Thymus (tissue), 14 donors: Measurements from ENCODE around the gene PPP1R16B. TPM values are rescaled to one million over a fixed set of nuclear protein-coding genes. Genes with fewer than 3 reads are reported as not detected.

Experiments used
- DNase-seq, 9 donors: peaks; one replicate each; pipeline ENCODE4 v3.0.0-alpha.2; 2013; ENCODE audit warnings: low spot score in 9 of 9, low read depth in 6 of 9, missing footprints in 1 of 9
- H3K27ac ChIP-seq, 2 donors: one replicate each; pipeline ENCODE4 v1.5.1; 2013; ENCODE audit warnings: control low read depth in 1 of 2, low read depth in 1 of 2, low read length in 1 of 2, mild to moderate bottlenecking in 1 of 2, moderate library complexity in 1 of 2
- H3K27me3 ChIP-seq, 2 donors: one replicate each; pipeline ENCODE4 v1.5.1; 2013; ENCODE audit warnings: low read length in 1 of 2; ENCODE audit not compliant: control insufficient read depth in 2 of 2, insufficient read depth in 1 of 2
- H3K36me3 ChIP-seq, 2 donors: one replicate each; pipeline ENCODE4 v1.5.1; 2013; ENCODE audit warnings: low read length in 1 of 2, mild to moderate bottlenecking in 1 of 2, moderate library complexity in 1 of 2; ENCODE audit not compliant: control insufficient read depth in 2 of 2, insufficient read depth in 2 of 2
- H3K4me1 ChIP-seq, 2 donors: one replicate each; pipeline ENCODE4 v1.5.1; 2013; ENCODE audit warnings: low read length in 2 of 2; ENCODE audit not compliant: control insufficient read depth in 2 of 2, insufficient read depth in 2 of 2
- H3K4me3 ChIP-seq, 2 donors: one replicate each; pipeline ENCODE4 v1.5.1; 2013; ENCODE audit warnings: low read length in 2 of 2, control low read depth in 1 of 2, mild to moderate bottlenecking in 1 of 2
- H3K9me3 ChIP-seq, 2 donors: one replicate each; pipeline ENCODE4 v1.5.1; 2013; ENCODE audit warnings: low read length in 1 of 2, mild to moderate bottlenecking in 1 of 2; ENCODE audit not compliant: control insufficient read depth in 2 of 2, insufficient read depth in 1 of 2
- WGBS: extraction: QIAGEN DNeasy Blood & Tissue Kit; methylation state at CpG from one replicate; pipeline ENCODE4 v1.1.7; 2013; 5-methylcytosine and 5-hydroxymethylcytosine counted together
- long read RNA-seq, 10 donors: transcript quantifications; one replicate each; lab custom pipeline, GENCODE V29; 2026
- polyA plus RNA-seq: library from polyadenylated mRNA; stranded (reverse); fragments of 200-250 nt; gene quantifications from one replicate; pipeline ENCODE4 v1.2.3, GENCODE V29; 2013
- total RNA-seq: library from RNA; stranded (reverse); fragments of 120-200 nt; gene quantifications from one replicate; pipeline ENCODE4 v1.2.4, GENCODE V29; 2013
- donor health status: healthy.

Gene PPP1R16B
- total RNA-seq: 16.8 TPM
- polyA plus RNA-seq: 13.8 TPM
- long read RNA-seq, donor 1: 0 reads
- long read RNA-seq, donor 2, full-length matches to known transcripts: 11 of 11 reads
- long read RNA-seq, donor 2, partial matches to known transcripts: 0 of 11 reads
- long read RNA-seq, donor 2, other reads (novel, unspliced or antisense): 0 of 11 reads
- long read RNA-seq, donor 3, full-length matches to known transcripts: 4 of 20 reads
- long read RNA-seq, donor 3, partial matches to known transcripts: 16 of 20 reads
- long read RNA-seq, donor 3, other reads (novel, unspliced or antisense): 0 of 20 reads
- long read RNA-seq, donor 4: 0 reads
- long read RNA-seq, donor 5, full-length matches to known transcripts: 4 of 4 reads
- long read RNA-seq, donor 5, partial matches to known transcripts: 0 of 4 reads
- long read RNA-seq, donor 5, other reads (novel, unspliced or antisense): 0 of 4 reads
- long read RNA-seq, donor 6, full-length matches to known transcripts: 2 of 2 reads
- long read RNA-seq, donor 6, partial matches to known transcripts: 0 of 2 reads
- long read RNA-seq, donor 6, other reads (novel, unspliced or antisense): 0 of 2 reads
- long read RNA-seq, donor 7, full-length matches to known transcripts: 2 of 2 reads
- long read RNA-seq, donor 7, partial matches to known transcripts: 0 of 2 reads
- long read RNA-seq, donor 7, other reads (novel, unspliced or antisense): 0 of 2 reads
- long read RNA-seq, donor 8, full-length matches to known transcripts: 2 of 2 reads
- long read RNA-seq, donor 8, partial matches to known transcripts: 0 of 2 reads
- long read RNA-seq, donor 8, other reads (novel, unspliced or antisense): 0 of 2 reads
- long read RNA-seq, donor 9, full-length matches to known transcripts: 1 of 1 reads
- long read RNA-seq, donor 9, partial matches to known transcripts: 0 of 1 reads
- long read RNA-seq, donor 9, other reads (novel, unspliced or antisense): 0 of 1 reads
- long read RNA-seq, donor 10, full-length matches to known transcripts: 1 of 1 reads
- long read RNA-seq, donor 10, partial matches to known transcripts: 0 of 1 reads
- long read RNA-seq, donor 10, other reads (novel, unspliced or antisense): 0 of 1 reads

DNA sequence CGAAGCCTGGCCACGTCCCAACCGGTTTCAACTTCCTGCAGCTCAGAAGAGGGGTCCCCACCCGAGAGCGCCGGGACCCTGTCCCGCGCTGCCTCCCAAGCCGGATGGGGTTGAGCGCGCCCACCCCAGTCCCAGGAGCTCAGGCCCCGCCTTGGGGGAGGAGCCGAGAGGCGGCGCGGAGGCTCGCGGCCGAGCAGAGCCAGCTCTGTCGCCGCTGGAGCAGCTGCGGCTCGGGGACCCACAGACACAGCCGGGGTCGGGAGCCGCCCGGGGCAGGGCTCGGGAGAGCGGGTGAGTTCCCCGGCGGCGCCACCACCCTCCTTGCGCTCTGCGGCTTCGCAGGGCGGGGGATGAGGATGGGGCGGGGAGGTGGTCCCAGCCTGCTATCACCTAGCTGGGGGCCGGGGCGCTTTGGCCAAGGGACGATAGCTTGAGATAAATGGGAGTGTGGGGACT is at the start of gene PPP1R16B:
TSS of gene PPP1R16B (plus strand) at position 196 of the 456 bp plus-strand sequence. CDS start 30,229 bp downstream, outside the sequence.
- peak in 8 of 9 donors; percentile 63 to 89 (median 70) for DNase-seq
- WGBS: under 1% methylated on average over 40 of the region's 40 CpGs
- H3K4me1 ChIP-seq: peaks cover 32 to 56% of the 10 kb centered on the region in 2 donors
- H3K27ac ChIP-seq: peak within 1 kb of the TSS; percentile 97 to 98
- H3K9me3 ChIP-seq: no peaks in the 10 kb centered on the region
- no peaks in the 10 kb centered on the region for H3K36me3 ChIP-seq
- peak within 1 kb of the TSS; percentile 69 to 75 for H3K4me3 ChIP-seq
- peaks cover 0 to 27% of the 10 kb centered on the region in 2 donors for H3K27me3 ChIP-seq

DNA sequence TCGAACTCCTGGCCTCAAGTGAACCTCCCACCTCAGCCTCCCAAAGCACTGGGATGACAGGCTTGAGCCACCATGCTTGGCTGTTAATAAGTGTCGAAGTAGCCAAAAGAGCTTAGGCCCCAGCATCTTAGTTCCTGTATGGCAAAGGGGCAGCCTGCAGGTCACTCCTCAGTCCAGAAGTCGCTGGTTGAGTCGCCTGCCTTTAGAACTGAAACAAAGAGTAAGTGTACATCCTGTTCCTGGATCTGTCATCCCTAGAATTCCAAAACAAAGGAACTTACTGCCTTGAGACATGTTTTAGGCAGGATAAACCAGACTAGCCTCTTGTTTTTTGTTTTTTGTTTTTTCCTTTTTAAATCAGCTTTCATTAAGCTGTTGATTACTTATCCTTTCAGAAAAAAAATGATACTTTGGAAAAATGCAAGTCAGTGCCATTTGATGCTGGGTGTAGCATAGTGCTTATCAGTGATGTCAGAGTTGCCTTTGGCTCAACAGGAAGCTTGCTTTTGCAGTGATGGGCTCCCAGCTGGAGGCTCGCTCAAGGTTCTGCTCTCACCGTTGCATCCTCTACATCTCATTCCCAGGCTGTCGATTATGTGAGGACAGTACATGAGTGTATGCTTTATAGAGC is 48.2 kb upstream of the PPP1R16B start:
- Histone ChIP-seq H3K9me3 (no peaks in the 10 kb centered on the region), H3K36me3 (peaks cover 32 to 49% of the 10 kb centered on the region in 2 donors), H3K27ac (no peak overlapping the region), H3K4me1 (peaks cover 0 to 3% of the 10 kb centered on the region in 2 donors), H3K27me3 (no peaks in the 10 kb centered on the region), H3K4me3 (no peak overlapping the region)
- WGBS: 97% methylated on average over 7 of the region's 7 CpGs
- DNase-seq: no peak

DNA sequence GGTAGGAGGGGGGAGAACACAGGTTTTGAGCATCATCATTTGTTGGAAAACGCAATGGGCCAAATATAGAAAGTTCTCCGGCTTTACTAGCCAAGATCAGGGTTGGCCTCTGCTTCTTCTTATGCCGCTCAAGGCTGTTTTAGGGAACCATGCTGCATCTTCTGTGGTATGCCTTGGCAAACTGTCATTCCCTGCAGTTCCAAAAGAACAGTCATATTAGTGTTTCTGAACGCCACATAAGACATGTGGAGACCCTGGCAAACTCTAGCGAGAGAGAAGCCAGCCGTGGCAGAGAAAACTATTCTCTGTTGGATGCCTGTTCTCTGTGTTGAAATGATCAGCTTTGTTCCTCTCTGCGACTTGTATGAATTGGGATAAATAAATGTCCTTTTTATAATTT is 46.4 kb upstream of the PPP1R16B start:
- H3K4me1 ChIP-seq: peaks cover 0 to 3% of the 10 kb centered on the region in 2 donors
- no peak overlapping the region for H3K27ac ChIP-seq
- 97% methylated on average over 7 of the region's 7 CpGs for WGBS
- peaks cover 38 to 57% of the 10 kb centered on the region in 2 donors for H3K36me3 ChIP-seq
- no peaks in the 10 kb centered on the region for H3K9me3 ChIP-seq
- H3K27me3 ChIP-seq: no peaks in the 10 kb centered on the region
- DNase-seq: no peak
- H3K4me3 ChIP-seq: no peak overlapping the region

DNA sequence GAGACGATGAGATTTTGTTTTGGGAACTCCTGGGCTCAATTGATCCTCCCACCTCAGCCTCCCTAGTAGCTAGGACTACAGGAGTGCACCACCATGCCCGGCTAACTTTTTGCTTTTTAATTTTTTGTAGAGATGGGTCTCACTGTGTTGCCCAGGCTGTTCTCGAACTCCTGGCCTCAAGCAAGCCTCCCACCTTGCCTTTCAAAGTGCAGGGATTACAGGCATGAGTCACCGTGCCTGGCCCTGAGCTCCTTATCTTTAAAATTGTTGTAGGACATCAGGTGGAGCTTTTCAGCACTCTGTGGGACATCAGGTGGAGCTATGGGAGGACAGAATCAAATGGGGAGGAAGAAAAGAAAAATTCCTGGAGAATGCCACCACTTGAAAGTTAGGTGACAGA is 44.5 kb upstream of the PPP1R16B start:
- no peak for DNase-seq
- Histone ChIP-seq H3K4me3 (no peak overlapping the region), H3K9me3 (peaks cover 0 to 3% of the 10 kb centered on the region in 2 donors), H3K36me3 (peaks cover 26 to 56% of the 10 kb centered on the region in 2 donors), H3K27ac (no peak overlapping the region), H3K4me1 (no peaks in the 10 kb centered on the region), H3K27me3 (no peaks in the 10 kb centered on the region)
- 98% methylated on average over 4 of the region's 4 CpGs for WGBS

DNA sequence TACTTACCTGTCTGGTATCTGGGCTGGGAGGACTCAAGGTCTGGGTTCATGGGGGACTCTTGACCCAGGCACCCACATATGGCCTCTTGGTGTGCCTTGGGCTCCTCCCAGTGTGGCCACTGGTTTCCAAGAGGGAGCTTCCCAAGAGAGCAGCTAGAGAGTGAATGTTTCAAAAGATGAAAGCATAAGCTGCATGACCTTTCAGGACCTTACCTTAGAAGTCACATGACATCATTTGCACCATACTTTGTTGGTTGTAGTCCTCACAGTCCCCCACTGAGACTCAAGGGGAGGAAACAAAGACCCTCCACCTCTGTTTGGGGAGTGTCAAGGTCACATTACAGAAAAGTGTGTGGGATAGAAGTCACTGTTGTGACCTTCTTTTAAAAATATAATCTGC is 43.3 kb upstream of the PPP1R16B start:
- no peak overlapping the region for H3K4me3 ChIP-seq
- no peak overlapping the region for H3K27ac ChIP-seq
- H3K4me1 ChIP-seq: no peaks in the 10 kb centered on the region
- no peak for DNase-seq
- H3K36me3 ChIP-seq: peaks cover 24 to 56% of the 10 kb centered on the region in 2 donors
- H3K27me3 ChIP-seq: no peaks in the 10 kb centered on the region
- H3K9me3 ChIP-seq: peaks cover 0 to 3% of the 10 kb centered on the region in 2 donors

DNA sequence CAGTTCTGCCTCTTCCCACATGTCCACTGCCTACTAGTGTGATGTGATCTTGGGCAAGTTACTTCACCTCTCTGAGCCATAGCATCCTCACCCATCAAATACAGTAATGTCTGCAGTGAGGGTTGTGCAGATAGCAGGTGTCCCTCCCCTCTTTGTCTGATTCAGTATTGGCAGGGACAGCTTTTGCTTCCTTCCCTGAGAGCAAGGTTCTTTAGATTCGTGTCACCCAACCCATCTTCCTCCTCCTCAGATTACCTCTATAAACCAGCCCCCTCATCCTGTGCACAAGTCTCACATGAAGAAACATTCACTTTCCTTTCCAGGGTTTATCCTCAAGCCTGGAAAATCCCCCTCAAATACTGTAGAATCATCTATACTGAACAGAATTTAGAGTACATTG is 41.9 kb upstream of the PPP1R16B start:
- 81% methylated on average over 1 of the region's 1 CpG for WGBS
- H3K4me1 ChIP-seq: no peaks in the 10 kb centered on the region
- H3K9me3 ChIP-seq: peaks cover 0 to 3% of the 10 kb centered on the region in 2 donors
- no peaks in the 10 kb centered on the region for H3K27me3 ChIP-seq
- no peak overlapping the region for H3K27ac ChIP-seq
- peaks cover 30 to 53% of the 10 kb centered on the region in 2 donors for H3K36me3 ChIP-seq
- H3K4me3 ChIP-seq: no peak overlapping the region
- DNase-seq: no peak

DNA sequence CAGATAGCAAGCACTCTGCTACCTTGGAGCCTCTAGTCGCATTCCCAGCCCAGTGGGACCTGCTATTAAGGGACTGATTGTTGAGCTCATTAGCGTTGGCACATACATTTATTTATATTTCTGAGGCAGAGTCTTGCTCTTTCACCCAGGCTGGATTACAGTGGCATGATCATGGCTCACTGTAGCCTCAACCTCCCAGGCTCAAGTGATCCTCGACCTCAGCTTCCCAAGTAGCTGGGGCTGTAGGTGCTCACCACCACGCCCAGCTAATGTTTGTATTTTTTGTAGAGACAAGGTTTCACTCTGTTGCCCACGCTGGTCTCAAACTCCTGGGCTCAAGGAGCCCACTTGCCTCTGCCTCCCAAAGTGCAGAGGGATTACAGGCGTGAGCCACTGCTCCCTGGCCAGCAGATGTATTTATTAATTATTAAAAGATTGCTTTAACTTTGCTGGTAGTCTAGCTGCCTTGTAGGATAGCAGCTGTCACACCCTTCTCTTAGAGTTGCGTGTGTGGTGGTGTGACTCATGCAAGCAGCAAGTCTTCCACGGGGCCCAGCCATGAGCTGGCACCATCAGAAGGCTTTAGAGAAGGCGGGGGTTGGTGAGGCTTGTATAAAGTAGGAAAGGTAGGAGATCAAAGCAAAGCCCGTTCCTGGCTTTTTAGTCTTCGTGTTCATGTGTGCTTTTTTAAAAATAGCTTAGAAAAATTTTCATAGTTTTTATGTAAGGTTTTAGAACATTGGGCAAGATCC is 40.8 kb upstream of the PPP1R16B start:
- Histone ChIP-seq H3K36me3 (peaks cover 33 to 44% of the 10 kb centered on the region in 2 donors), H3K4me1 (no peaks in the 10 kb centered on the region), H3K27ac (no peak overlapping the region), H3K9me3 (peaks cover 0 to 3% of the 10 kb centered on the region in 2 donors), H3K4me3 (no peak overlapping the region), H3K27me3 (no peaks in the 10 kb centered on the region)
- 86% methylated on average over 11 of the region's 11 CpGs for WGBS
- no peak for DNase-seq

DNA sequence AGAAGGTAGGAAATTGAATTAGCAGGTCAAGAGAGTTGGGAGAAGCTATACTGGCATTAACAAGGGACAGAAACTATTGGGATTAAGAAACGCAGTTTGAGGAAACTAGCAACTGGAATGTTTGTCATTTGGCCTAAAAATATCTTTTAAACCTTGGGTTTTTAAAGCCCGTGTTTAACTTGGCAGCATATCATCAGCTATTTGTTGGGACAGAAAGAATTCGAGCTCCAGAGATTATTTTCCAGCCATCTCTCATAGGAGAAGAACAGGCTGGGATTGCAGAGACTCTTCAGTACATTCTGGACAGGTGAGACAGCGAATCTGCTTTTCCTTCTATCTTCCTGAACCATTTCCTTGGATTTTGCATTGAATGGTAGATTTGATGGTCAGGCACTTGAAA is 39.4 kb upstream of the PPP1R16B start:
- H3K36me3 ChIP-seq: peaks cover 38 to 40% of the 10 kb centered on the region in 2 donors
- WGBS: 98% methylated on average over 4 of the region's 4 CpGs
- H3K27me3 ChIP-seq: no peaks in the 10 kb centered on the region
- no peak overlapping the region for H3K4me3 ChIP-seq
- peaks cover 0 to 3% of the 10 kb centered on the region in 2 donors for H3K9me3 ChIP-seq
- DNase-seq: no peak
- H3K27ac ChIP-seq: no peak overlapping the region
- H3K4me1 ChIP-seq: no peaks in the 10 kb centered on the region
